Neural progenitor cell (in vitro differentiated cells): ENCODE results near the gene APBB1.

Source experiments
- EZH2 ChIP-seq: fragments of 200-600 bp; sonication (generic); IDR thresholded peaks from 2 replicates; pipeline ENCODE4 v1.6.1; 2017; ENCODE audit warnings: antibody characterized with exemption, mild to moderate bottlenecking, moderate library complexity
- EZH2phosphoT487 ChIP-seq: fragments of 200-600 bp; sonication (generic); IDR thresholded peaks from 2 replicates; pipeline ENCODE4 v1.6.1; 2017; ENCODE audit warnings: antibody characterized with exemption
- TF ChIP-seq, protein P1 (sequence below): fragments of 200-600 bp; sonication (generic); IDR thresholded peaks from 2 replicates; pipeline ENCODE4 v1.5.1; 2017; ENCODE audit warnings: antibody characterized with exemption, mild to moderate bottlenecking

- TF ChIP-seq, protein P1, sequence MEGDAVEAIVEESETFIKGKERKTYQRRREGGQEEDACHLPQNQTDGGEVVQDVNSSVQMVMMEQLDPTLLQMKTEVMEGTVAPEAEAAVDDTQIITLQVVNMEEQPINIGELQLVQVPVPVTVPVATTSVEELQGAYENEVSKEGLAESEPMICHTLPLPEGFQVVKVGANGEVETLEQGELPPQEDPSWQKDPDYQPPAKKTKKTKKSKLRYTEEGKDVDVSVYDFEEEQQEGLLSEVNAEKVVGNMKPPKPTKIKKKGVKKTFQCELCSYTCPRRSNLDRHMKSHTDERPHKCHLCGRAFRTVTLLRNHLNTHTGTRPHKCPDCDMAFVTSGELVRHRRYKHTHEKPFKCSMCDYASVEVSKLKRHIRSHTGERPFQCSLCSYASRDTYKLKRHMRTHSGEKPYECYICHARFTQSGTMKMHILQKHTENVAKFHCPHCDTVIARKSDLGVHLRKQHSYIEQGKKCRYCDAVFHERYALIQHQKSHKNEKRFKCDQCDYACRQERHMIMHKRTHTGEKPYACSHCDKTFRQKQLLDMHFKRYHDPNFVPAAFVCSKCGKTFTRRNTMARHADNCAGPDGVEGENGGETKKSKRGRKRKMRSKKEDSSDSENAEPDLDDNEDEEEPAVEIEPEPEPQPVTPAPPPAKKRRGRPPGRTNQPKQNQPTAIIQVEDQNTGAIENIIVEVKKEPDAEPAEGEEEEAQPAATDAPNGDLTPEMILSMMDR: no peak
- TF ChIP-seq EZH2 (no peak), EZH2phosphoT487 (no peak)
Observed at GRCh38 chr11:6356503-6357055, 62.3 kb downstream of the APBB1 start.
